Measurements from ENCODE around the gene FAM120A. TPM values are rescaled to one million over a fixed set of nuclear protein-coding genes. Genes with fewer than 3 reads are reported as not detected.

FAM120A gene
- total RNA-seq, 2 donors from 2014 or later, result 87.1 to 151 TPM

GRCh38 chr9:93459432-93459847, 8.0 kb downstream of the FAM120A start:
- H3K27ac Mint-ChIP-seq, result peak overlapping the region; percentile 65
- no peaks in the 10 kb centered on the region for H3K9me3 Mint-ChIP-seq
- no peak overlapping the region for H3K4me3 Mint-ChIP-seq
- peaks cover 64% of the 10 kb centered on the region for H3K4me1 Mint-ChIP-seq
- peaks cover 32% of the 10 kb centered on the region for H3K36me3 Mint-ChIP-seq (ENCODE audit: low read depth)
- no peaks in the 10 kb centered on the region for H3K27me3 Mint-ChIP-seq
- no peak for ATAC-seq (replicated peaks)

- Mint-ChIP-seq H3K9me3 (no peaks in the 10 kb centered on the region), H3K4me3 (peak overlapping the region; percentile 26), H3K27me3 (no peaks in the 10 kb centered on the region), H3K4me1 (peaks cover 69% of the 10 kb centered on the region), H3K27ac (peak overlapping the region; percentile 62), H3K36me3 (ENCODE audit: low read depth) (peaks cover 24% of the 10 kb centered on the region)
- peak; percentile 20 for ATAC-seq (replicated peaks)
Observed at GRCh38 chr9:93460689-93461413, 9.4 kb downstream of the FAM120A start.

- no peak for ATAC-seq (replicated peaks)
- Mint-ChIP-seq H3K27me3 (no peaks in the 10 kb centered on the region), H3K36me3 (ENCODE audit: low read depth) (peaks cover 19% of the 10 kb centered on the region), H3K4me1 (peaks cover 70% of the 10 kb centered on the region), H3K4me3 (no peak overlapping the region), H3K9me3 (no peaks in the 10 kb centered on the region), H3K27ac (no peak overlapping the region)
Observed at GRCh38 chr9:93461414-93461743, 9.9 kb downstream of the FAM120A start.

- Mint-ChIP-seq H3K4me3 (no peak overlapping the region), H3K36me3 (ENCODE audit: low read depth) (peaks cover 18% of the 10 kb centered on the region), H3K27me3 (no peaks in the 10 kb centered on the region), H3K4me1 (peaks cover 70% of the 10 kb centered on the region), H3K27ac (no peak overlapping the region), H3K9me3 (no peaks in the 10 kb centered on the region)
- no peak for ATAC-seq (replicated peaks)
Observed at GRCh38 chr9:93461821-93462220, 10.3 kb downstream of the FAM120A start.

- peaks cover 6% of the 10 kb centered on the region for H3K36me3 Mint-ChIP-seq (ENCODE audit: low read depth)
- peak overlapping the region; percentile 92 for H3K27ac Mint-ChIP-seq
- H3K9me3 Mint-ChIP-seq, result no peaks in the 10 kb centered on the region
- peak overlapping the region; percentile 75 for H3K4me3 Mint-ChIP-seq
- peak; percentile 72 for ATAC-seq (replicated peaks)
- H3K27me3 Mint-ChIP-seq, result no peaks in the 10 kb centered on the region
- peaks cover 69% of the 10 kb centered on the region for H3K4me1 Mint-ChIP-seq
Observed at GRCh38 chr9:93463638-93464248, 12.3 kb downstream of the FAM120A start.

- Mint-ChIP-seq H3K9me3 (no peaks in the 10 kb centered on the region), H3K4me1 (peaks cover 73% of the 10 kb centered on the region), H3K36me3 (ENCODE audit: low read depth) (peaks cover 6% of the 10 kb centered on the region), H3K27ac (peak overlapping the region; percentile 92), H3K4me3 (peak overlapping the region; percentile 75), H3K27me3 (no peaks in the 10 kb centered on the region)
- ATAC-seq (replicated peaks), result no peak
Observed at GRCh38 chr9:93464395-93464794, 12.9 kb downstream of the FAM120A start.

- ATAC-seq (replicated peaks), result no peak
- Mint-ChIP-seq H3K27me3 (no peaks in the 10 kb centered on the region), H3K4me1 (peaks cover 70% of the 10 kb centered on the region), H3K9me3 (no peaks in the 10 kb centered on the region), H3K36me3 (ENCODE audit: low read depth) (peaks cover 6% of the 10 kb centered on the region), H3K27ac (peak overlapping the region; percentile 92), H3K4me3 (peak overlapping the region; percentile 75)
Observed at GRCh38 chr9:93464876-93465275, 13.4 kb downstream of the FAM120A start.

- Mint-ChIP-seq H3K4me3 (peak overlapping the region; percentile 75), H3K9me3 (no peaks in the 10 kb centered on the region), H3K27ac (peak overlapping the region; percentile 68), H3K4me1 (peaks cover 74% of the 10 kb centered on the region), H3K27me3 (no peaks in the 10 kb centered on the region), H3K36me3 (ENCODE audit: low read depth) (peaks cover 14% of the 10 kb centered on the region)
- no peak for ATAC-seq (replicated peaks)
Observed at GRCh38 chr9:93465855-93466254, 14.4 kb downstream of the FAM120A start.

- Mint-ChIP-seq H3K4me1 (peaks cover 71% of the 10 kb centered on the region), H3K27me3 (no peaks in the 10 kb centered on the region), H3K27ac (peak overlapping the region; percentile 68), H3K9me3 (no peaks in the 10 kb centered on the region), H3K4me3 (peak overlapping the region; percentile 75), H3K36me3 (ENCODE audit: low read depth) (peaks cover 21% of the 10 kb centered on the region)
- ATAC-seq (replicated peaks), result peak; percentile 16
Observed at GRCh38 chr9:93466416-93467061, 15.1 kb downstream of the FAM120A start.

GRCh38 chr9:93467062-93467416, 15.6 kb downstream of the FAM120A start:
- peak; percentile 38 for ATAC-seq (replicated peaks)
- H3K4me1 Mint-ChIP-seq, result peaks cover 71% of the 10 kb centered on the region
- peak overlapping the region; percentile 75 for H3K4me3 Mint-ChIP-seq
- no peaks in the 10 kb centered on the region for H3K27me3 Mint-ChIP-seq
- H3K9me3 Mint-ChIP-seq, result no peaks in the 10 kb centered on the region
- H3K36me3 Mint-ChIP-seq (ENCODE audit: low read depth), result peaks cover 25% of the 10 kb centered on the region
- H3K27ac Mint-ChIP-seq, result peak overlapping the region; percentile 68

- Mint-ChIP-seq H3K27ac (peak overlapping the region; percentile 68), H3K4me3 (peak overlapping the region; percentile 75)
- no peak for ATAC-seq (replicated peaks)
Observed at GRCh38 chr9:93467462-93467861, 16.0 kb downstream of the FAM120A start.

GRCh38 chr9:93468763-93469456, 17.4 kb downstream of the FAM120A start:
- H3K4me1 Mint-ChIP-seq, result peaks cover 57% of the 10 kb centered on the region
- ATAC-seq (replicated peaks), result no peak
- peak overlapping the region; percentile 83 for H3K27ac Mint-ChIP-seq
- no peaks in the 10 kb centered on the region for H3K27me3 Mint-ChIP-seq
- peaks cover 38% of the 10 kb centered on the region for H3K36me3 Mint-ChIP-seq (ENCODE audit: low read depth)
- H3K9me3 Mint-ChIP-seq, result no peaks in the 10 kb centered on the region
- H3K4me3 Mint-ChIP-seq, result peak overlapping the region; percentile 36

More at GRCh38 chr9:93467462-93467861, 16.0 kb downstream of the FAM120A start:
- H3K27me3 Mint-ChIP-seq, result no peaks in the 10 kb centered on the region
- H3K9me3 Mint-ChIP-seq, result no peaks in the 10 kb centered on the region
- H3K36me3 Mint-ChIP-seq (ENCODE audit: low read depth), result peaks cover 28% of the 10 kb centered on the region
- H3K4me1 Mint-ChIP-seq, result peaks cover 69% of the 10 kb centered on the region

GRCh38 chr9:93470391-93470790, 18.9 kb downstream of the FAM120A start:
- Mint-ChIP-seq H3K4me3 (no peak overlapping the region), H3K36me3 (ENCODE audit: low read depth) (peaks cover 53% of the 10 kb centered on the region), H3K9me3 (no peaks in the 10 kb centered on the region), H3K27me3 (no peaks in the 10 kb centered on the region), H3K4me1 (peaks cover 47% of the 10 kb centered on the region), H3K27ac (peak overlapping the region; percentile 39)
- ATAC-seq (replicated peaks), result no peak

GRCh38 chr9:93471124-93471523, 19.6 kb downstream of the FAM120A start:
- Mint-ChIP-seq H3K4me1 (peaks cover 49% of the 10 kb centered on the region), H3K4me3 (no peak overlapping the region), H3K36me3 (ENCODE audit: low read depth) (peaks cover 60% of the 10 kb centered on the region), H3K27me3 (no peaks in the 10 kb centered on the region), H3K27ac (peak overlapping the region; percentile 39), H3K9me3 (no peaks in the 10 kb centered on the region)
- no peak for ATAC-seq (replicated peaks)

Data from activated T-helper 17 cell treated with anti-CD3 and anti-CD28 coated beads, Interleukin-2, amount 50 U/mL, for 72 hours (primary cell).